Embryonic facial prominence (tissue), 1 donor: ENCODE measurements around the gene FOXB2.

Experiments
- DNase-seq: peaks from one replicate; pipeline ENCODE4 v3.0.0-alpha.2; 2016; ENCODE audit errors: extremely low spot score

The FOXB2 gene

GRCh38 chr9:77066388-77066787 is 46.9 kb downstream of the FOXB2 start:
- DNase-seq = no peak
